Activated CD4-positive, alpha-beta T cell treated with anti-CD3 and anti-CD28 coated beads, Interleukin-2, amount 50 U/mL, for 24 hours (primary cell): ENCODE measurements around the gene TAF3.

Experiments used
- DNase-seq, 2 donors: peaks; one replicate each; pipeline ENCODE4 v3.0.0-alpha.2; 2020; ENCODE audit warnings: low read depth in 1 of 2, low spot score in 1 of 2

TAF3 gene

DNA sequence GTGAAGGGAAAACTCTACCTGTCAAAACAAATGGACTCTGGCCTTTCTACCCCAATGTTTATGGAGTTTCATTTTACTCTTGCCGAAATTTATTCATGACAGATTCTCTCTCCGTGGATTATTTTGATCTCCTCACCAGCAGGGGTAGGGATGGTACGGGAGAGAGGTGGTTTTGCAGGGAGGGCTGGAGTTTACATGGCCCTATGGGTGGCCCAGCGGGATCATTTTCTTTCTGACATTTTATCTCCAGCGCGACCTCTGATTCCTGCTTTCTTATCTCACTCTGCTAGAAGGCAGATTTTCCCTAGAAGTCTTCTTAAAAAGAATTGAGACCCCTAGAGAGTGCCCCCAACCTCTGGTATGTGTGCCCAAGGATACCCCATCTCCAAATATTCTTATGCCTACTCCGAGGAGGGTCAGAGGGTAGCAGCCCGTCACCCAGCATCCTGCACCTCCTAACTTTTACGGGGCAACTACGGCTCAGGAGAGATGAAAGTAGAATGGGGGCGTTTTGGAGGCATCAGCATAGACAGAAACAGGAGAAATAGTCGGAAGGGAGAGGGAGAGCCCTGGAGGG is 226.1 kb downstream of the TAF3 start:
- DNase-seq, result no peak

DNA sequence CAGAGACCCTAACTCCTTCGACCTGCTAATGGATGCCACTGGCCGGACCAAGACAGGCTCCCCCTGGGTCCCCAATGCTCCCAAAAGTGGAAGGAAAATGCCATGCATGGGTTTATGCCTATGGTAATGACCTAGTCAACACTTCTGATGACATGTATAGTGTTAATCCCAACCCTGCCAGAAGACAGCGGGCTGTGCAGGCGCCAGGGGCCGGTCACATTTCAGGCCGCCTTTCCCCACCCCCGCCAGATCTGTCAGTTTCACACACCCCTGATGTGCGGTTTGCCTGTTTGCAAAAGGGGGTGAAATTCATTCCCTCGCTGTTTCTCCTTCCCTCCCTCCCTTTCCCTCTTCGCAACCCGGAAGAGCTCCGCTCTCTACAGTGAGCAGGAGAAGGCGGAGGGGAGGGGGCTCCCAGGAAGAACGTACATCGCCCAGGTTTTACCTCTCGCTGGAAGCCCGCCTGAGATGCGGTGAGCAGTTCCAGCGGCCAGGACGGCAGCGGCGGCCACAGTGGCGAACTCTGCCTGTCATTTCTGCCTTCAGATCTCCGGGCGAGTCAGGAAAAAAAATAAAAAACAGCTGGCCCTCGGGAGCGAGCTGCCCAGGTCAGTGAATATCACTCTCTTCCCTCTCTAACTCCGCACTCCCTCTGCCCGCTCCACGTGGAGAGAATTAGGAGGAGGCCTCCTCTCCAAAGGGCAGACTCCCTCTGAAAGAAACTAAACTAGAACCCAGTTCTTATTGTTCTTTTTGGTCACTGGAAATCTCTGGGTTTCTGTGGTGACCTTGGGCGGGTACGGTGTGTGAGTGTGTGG is 226.8 kb downstream of the TAF3 start:
- no peak for DNase-seq

DNA sequence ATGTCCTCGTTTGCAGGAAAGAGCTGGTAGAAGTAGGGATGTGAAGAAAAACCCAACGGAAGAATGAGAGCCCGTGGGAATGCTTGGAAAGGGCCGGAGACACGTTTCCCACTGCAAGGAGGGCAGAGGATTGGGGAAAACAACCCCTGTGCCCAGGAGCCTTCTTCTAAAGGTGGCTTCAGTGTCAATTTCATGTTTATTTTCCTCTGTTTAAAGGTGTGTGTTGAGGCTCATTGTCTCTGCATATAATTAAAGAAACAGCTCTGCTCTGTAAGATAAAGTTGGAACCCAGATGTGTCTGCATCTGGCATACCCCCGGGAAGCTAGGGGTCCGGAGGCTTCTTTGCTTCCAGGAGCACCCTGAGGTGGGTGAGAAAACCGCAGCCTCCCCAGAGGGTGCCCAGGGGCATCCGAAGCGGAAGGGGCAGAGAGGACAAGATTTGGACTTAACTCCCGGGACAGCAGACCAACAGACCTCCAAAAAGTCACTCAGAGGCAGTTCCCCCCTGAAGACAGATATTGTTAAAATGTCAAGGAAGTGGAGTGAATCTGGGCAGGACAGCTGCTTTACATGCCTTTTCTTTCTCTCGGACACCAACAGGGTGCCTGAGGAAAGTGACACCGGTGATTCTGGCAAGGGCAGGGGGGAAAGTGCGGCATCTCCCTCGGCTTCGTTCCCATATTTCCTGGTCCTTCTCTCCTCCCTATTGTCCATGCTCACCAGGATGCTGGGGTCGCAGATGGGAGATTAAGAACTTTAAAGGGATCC is 227.6 kb downstream of the TAF3 start:
- no peak for DNase-seq

DNA sequence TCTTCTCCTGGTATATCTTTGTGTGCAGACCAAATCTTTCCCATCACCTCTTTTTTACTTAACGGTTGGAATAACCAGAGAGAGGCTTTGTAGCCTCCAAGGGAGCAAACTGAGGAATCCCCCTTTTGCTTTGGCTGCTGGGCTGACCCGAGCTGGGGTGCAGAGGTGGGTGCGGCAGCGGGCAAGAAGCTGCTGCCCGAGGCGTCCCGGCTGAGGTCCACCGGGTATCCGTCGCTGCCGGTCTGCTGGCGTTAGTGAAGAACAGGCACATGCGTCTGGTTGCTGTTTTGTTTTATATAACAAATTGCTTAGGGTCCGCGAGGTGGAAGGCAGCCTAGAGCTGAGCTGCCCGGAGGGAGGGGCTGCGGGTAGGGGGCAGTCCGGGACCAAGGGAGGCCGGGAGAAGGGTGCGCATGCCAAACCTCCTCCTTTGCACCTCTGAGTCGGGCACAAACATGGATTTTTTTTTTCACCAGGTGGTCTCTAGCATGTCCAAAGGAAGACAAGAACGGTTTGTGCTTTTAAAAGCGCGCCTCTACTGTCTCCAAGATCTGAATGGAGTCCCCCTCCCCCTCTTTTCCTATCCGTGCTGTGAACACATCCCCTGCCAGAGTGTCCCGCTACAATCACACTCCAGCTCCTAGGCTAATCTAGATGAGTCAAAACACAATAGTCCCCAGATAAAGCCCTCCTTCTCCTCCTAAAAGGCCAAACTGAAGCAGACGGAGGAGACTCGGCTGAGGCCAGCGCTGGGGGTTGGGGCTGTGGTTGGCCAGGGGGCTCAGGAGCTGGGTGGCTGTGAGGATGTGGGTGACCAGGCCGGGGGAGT is 229.4 kb downstream of the TAF3 start:
- DNase-seq, result no peak

DNA sequence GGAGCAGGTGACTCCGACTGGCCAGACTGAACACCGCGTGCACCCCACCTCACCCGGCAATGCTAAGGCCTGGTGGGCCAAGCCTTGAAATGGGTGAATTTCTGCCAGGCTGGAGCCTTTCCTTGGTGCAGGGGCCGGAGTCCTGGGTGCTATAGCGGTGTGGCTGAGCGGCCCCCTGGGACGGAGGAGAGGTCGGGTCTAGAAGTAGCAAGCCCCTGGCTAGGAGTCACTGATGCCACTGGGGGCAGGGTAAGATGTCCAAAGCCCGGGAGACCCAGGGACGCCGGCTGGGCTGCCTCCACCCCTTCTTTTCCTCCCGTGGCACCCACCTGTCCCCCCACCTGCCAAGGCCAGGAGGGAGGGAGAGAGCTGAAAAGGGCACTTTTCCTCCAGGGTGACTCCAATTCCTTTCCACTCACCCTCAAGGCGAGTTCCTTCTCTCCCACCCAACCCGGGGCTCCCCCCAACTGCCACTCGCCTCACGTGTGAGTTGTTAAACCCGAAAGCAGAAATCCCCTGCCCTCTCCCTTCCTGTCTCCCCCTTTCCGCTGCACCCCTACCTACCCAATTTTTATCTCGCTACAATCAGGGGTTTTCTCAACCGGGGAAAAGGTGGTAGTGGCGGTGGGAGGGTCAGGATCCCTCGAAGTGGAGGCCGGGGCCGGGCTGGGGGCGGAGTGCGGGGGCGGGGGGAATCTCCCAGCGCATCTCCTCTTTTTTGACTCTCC is 230.1 kb downstream of the TAF3 start:
- peak in 1 of 2 donors; percentile 23 for DNase-seq

DNA sequence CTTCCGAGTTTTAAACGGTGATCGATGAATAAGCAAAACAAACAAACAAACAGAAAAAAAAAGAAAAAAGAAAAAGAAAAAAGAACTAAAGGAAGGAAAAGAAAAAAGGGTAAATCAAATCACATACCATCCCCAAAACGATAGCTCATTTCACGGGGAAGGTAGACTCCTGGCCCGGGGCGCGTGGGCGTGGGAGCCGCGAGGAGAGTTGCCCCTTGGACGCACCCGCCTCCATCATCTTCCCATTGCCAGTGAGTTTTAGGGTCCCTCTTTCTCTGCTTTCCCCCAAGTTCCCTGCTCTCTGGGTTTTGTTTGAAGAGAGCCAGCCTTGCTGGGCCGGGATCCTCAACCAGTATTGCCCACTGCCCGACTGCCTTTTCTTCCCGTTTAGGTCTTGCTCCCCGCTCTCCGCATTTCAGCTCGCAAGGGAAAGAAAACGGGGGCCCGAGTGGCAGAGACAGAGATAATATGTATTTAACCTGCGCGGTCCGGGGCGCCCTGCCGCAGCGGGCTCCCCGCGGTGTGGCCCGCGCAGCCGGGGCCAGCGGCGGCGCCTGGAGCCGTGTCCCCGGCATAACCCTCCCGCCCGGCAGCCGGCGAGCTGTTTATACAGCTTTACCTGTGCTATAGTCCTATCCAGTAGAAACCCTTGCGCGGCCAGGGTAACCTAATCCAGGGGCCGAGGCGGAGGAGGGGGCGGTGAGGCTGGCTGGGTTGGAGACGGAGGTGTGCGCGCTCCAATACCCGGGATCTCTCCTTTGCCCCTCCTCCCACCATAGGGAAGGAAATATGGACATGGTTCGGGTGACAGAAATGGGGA is 230.9 kb downstream of the TAF3 start:
- DNase-seq, result no peak

DNA sequence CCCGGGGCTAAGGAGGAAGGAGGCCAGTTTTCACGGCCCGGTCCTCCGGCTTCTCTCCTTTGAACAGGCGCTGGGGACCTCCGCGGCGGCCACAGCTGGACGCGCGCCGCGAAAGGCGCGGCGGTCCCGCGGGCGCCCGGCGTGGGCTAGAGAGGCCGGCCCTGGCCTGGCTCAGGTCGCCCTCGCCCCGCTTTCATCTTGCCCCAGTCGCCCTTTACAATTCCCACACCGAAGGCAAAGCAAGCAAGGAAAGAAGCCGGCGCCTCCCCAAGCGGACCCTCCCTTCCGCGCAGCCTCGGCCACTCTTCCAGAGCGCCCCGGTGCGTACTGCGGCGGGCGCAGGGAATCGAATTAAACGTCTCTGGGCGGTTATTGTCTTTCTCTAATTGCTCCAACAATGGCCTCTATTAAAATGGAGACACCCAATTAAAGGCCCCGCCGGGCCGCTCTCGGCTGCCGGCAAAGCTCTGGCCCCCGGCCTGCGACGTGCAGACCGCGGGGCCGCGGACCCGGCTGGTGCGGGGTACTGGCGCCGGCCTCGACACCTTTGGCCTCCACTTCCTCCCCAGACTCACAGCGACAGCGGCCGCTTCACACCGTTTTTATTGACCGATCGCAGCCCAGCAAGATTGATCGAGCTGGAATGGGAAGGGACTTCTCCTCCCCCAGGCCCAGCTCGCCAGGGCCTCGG is 231.7 kb downstream of the TAF3 start:
- no peak for DNase-seq

DNA sequence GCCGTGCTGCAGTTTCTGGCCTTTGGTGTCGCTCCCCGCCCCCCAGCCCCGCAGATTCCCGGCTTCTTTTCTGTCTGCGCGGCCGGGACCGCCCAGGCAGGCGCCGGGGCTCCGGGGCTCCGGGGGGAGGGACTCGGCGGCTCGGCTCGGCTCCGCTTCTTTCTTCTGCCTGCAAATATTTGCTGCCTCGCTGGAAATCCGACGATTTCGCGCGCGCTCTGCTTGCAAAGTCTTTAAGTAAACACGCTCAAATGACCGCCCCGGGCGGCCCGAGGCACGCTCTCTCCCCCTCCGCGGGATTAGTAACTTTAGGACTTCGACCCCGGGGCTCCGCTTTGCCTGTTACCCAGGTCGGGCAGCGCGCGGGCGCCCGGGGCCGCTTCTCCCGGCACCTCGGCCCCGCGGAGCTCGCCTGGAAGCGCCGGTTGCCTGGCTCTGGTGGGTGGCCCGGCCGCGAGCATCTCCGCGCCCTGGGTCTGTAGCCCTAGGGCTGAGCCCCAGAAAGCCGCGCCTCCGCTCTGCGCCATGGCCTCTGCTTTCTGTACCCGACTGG is 232.3 kb downstream of the TAF3 start:
- DNase-seq, result no peak

DNA sequence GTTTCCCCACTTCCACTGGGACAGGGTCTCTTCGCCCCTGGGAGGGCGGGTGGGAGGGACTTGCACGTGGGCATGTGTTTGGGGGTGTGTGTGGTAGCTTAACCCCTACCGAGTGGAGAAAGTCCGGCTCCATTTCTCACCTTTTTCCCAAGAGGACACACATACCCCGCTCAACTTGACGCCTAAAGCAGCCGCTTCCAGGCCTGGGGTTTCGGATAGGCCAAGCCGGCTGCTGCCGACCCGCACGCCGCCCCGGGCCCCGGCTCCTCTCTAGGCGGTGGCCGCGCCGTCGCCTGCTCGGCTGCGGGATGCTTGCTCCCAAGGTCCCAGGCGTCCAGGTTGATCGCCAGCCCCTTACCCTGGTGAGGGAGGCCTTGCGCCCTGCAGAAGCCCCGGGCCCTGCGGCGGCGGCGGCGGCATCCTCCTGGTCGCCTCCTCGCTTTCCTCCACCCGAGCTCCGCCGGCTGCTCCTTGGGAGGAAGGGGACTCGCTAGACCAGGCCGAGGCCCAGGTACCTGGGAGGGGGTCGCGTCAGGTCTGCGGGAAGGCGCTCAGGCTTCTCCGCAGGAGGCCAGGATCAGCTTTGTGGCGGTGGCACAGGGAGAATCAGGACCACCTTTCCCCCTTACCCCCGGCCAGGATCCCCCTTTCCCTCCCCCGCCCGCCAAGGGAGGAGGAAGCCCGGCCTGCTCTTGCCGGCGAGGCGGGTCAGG is 233.0 kb downstream of the TAF3 start:
- no peak for DNase-seq

DNA sequence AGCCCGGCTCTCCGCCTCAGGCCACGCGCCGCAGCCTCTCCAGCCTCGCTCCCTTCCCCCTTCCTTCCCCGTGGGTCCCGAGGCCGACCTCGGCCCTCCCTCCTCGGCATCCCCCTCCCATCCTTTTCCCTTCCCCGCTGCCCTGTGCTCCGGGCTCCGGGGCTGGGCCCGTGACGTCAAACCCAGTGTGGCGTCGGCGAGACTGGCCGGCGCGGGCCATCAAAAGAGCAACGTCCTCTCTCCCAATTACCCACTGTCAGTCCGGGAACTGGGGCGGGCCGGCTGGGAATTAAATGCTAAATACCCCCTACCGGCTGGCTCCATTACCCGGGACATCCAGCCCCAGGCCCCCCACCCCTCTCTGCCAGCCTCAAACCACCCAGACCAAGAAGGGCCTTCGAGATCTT is 233.5 kb downstream of the TAF3 start:
- DNase-seq, result no peak

DNA sequence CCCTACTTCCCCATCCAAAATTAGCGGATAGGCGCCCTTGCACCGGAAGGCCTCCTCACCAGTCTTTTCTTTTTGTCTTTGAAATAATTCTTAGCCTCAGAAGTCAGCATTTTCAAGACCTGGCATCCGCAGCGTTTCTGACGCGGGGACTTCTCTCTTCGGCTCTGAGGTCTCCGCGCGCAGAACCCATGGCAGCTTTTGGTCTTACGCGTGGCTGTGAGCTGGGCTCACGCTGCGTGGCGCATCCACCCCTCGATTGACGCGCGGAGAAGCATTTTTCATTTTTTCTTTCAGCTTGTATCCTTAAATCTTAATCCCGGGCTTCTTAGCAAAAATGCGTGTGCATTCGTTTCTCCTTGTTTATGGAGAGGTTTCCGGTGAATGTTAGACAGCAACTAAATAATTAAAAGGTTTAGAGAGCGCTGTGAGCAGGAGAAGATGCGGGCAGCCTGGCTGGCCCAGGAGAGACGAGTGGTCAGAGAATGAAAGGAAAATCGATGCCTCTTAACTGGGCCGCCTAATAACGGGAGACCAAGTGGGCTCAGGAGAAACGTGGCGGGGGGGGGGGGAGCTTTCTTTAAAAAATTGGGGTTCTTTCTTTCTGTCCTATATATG is 234.1 kb downstream of the TAF3 start:
- DNase-seq, result no peak

DNA sequence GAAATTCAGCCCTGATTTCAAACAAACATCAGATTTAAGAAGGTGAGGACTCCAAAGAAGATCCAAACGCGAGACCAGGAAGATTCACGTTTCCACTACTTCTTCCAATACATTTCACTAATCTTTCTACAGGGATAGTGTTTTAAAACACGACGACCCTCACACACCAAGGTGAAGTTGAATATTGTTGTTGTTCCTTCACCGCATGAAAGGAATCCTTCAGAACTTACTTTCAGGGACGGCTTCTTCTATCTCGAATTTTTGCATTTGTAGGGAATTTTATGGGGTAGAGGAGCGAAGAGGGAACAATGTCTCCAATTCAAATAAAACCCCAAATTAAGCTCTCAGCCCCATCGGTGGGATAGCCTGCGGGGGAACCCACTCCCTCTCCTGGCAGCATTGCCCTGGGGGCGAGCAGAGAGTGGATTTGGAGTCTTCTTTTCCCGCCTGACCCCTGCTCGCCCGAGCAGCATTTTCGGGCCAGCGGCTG is 234.7 kb downstream of the TAF3 start:
- DNase-seq, result no peak

DNA sequence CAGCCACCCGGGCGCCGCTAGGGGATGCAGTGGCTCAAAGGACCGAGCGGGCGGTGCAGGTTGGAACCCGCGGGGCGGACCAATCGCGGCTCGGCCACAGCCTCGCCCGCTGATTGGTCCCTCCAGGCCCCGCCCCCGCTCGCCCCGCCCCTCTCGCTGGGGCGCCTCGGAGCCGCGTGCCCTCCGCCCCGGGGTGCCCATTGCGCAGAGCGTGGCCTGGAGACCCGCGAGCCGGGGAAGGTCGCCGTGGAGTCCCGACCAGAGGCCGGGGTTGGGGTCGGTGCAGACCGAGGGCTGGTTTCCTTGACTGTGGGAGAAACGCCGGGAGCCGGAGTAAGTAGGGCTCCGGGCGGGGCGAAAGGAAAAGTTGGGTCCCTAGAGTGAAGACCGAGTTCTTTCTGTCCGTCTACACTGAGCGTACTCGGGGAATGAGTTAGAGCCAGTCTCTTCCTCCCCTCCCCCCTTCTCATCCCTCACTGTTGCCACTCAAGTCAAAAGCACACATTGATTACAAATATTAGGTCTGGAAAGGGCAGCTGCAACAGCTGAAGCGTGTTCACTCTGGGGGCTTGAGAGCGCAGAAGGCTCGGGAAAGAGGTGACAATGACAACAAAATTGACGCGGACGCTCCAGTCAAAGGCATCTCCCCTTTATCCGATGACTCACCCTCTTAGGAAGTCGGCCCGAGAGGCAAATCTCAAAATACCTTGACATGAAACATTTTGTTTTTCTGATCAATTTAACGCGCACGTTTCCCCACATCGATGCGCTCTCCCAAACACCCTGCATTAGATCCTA is 235.3 kb downstream of the TAF3 start:
- peak; percentile 92 to 94 for DNase-seq

DNA sequence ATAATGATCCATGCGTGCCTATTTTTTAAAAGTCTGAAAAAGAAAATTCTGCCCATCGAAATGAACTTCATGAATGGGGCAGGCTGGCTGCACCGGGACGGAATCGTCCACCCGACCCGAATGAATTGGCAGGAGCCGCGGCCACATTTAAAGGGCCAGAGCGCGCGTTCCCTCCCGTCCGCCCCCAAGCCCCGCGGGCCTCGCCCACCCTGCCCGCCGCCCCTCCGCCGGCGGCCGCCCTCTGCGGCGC is 235.9 kb downstream of the TAF3 start:
- DNase-seq, result no peak

DNA sequence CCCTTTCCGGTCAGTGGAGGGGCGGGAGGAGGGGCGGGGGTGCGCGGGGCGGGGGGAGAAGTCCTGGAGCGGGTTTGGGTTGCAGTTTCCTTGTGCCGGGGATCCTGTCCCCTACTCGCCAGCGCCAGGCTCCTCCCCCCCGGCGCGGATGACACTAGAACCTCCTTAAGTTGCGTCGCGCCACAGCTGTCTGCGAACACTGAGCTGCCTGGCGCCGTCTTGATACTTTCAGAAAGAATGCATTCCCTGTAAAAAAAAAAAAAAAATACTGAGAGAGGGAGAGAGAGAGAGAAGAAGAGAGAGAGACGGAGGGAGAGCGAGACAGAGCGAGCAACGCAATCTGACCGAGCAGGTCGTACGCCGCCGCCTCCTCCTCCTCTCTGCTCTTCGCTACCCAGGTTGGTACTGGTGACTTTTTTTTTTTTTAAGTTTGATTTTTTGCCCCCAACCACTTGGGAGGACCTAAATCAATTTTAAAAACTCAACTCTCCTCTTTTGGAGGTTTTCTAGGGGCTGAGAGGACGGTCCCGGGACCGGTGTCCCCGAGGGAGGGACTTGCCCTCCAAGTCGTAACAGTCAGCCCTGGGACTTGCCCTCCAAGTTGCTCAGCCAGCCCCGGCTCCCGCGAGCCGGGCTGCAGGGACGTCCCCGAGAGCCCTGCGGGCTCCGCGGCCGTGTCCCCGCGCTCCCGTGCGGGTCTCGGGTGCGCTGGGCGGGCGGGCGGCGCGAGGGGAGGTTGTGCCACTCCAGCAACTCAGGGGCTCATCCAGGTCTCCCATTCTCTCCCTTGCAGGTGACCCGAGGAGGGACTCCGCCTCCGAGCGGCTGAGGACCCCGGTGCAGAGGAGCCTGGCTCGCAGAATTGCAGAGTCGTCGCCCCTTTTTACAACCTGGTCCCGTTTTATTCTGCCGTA is 236.4 kb downstream of the TAF3 start, which contains the start of gene GATA3:
Gene GATA3, plus strand, starts transcription at position 195 of the 914 bp plus-strand sequence. CDS start 968 bp downstream, outside the sequence.
- DNase-seq, result peak in 1 of 2 donors; percentile 72
